Coronary artery (tissue), 2 donors: ENCODE results near the gene UBAC1.
"Not testable (repeated sequence)": the region's sequence is repeated elsewhere in the genome, so short reads cannot be mapped to it uniquely, and the experiment has no call there.

ENCODE experiments used
- DNase-seq: peaks from one replicate; pipeline ENCODE4 v3.0.0-alpha.2; 2017; ENCODE audit warnings: low spot score
- H3K27ac ChIP-seq, 2 donors: fragments of 200-600 bp; sonication (generic); one replicate each; pipeline ENCODE4 v1.5.1; 2016 to 2019
- H3K4me3 ChIP-seq: fragments of 200-600 bp; sonication (generic); 2 replicates; pipeline ENCODE4 v1.5.1; 2016; ENCODE audit warnings: mild to moderate bottlenecking, moderate library complexity
- TF ChIP-seq, protein P1 (sequence below): fragments of 200-600 bp; sonication (generic); IDR thresholded peaks from one replicate; pipeline ENCODE4 v1.5.1; 2019; ENCODE audit warnings: antibody characterized with exemption

Gene UBAC1

GRCh38 chr9:135950135-135950682, 11.0 kb downstream of the UBAC1 start:
- TF ChIP-seq, protein P1, sequence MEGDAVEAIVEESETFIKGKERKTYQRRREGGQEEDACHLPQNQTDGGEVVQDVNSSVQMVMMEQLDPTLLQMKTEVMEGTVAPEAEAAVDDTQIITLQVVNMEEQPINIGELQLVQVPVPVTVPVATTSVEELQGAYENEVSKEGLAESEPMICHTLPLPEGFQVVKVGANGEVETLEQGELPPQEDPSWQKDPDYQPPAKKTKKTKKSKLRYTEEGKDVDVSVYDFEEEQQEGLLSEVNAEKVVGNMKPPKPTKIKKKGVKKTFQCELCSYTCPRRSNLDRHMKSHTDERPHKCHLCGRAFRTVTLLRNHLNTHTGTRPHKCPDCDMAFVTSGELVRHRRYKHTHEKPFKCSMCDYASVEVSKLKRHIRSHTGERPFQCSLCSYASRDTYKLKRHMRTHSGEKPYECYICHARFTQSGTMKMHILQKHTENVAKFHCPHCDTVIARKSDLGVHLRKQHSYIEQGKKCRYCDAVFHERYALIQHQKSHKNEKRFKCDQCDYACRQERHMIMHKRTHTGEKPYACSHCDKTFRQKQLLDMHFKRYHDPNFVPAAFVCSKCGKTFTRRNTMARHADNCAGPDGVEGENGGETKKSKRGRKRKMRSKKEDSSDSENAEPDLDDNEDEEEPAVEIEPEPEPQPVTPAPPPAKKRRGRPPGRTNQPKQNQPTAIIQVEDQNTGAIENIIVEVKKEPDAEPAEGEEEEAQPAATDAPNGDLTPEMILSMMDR = no peak
- Histone ChIP-seq H3K4me3 (no peak overlapping the region), H3K27ac (no peak overlapping the region)
- DNase-seq = no peak

DNA sequence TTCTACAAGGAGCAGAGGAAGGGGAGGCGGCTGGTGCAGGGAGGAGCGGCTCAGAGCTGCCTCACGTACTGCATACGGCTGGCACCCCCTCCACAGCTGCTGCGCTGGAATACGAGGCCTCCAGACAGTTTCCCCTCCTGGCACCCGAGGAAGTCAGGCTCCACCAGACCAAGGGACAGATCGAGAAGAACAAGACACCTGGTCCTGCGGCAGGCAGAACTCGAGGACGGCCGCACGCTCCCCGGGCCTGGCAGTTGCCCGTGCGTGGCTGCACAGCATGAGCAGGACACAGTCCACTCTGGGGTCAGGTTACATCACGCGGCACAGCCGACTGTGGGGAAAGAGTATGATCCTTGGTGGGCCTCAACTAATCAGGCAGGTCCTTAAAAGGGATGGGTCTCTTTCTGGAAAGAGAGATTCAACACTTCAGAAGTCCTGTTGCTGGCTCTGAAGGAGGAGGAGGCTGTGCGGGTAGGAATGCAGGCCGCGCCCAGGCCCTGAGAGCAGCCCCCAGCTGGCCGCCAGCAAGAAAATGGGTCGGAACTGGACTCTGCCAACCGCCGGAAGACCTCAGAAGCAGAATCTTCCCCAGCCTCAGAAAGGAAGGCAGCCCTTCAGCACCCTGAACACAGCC, 11.6 kb downstream of the UBAC1 start:
- no peak for DNase-seq
- TF ChIP-seq, protein P1 = no peak
- no peak overlapping the region for H3K4me3 ChIP-seq
- H3K27ac ChIP-seq = no peak overlapping the region

GRCh38 chr9:135948968-135949367, 12.2 kb downstream of the UBAC1 start:
- Histone ChIP-seq H3K27ac (no peak overlapping the region), H3K4me3 (no peak overlapping the region)
- TF ChIP-seq, protein P1 = no peak
- DNase-seq = no peak

- H3K27ac ChIP-seq = no peak overlapping the region
- TF ChIP-seq, protein P1 = no peak
- no peak overlapping the region for H3K4me3 ChIP-seq
- no peak for DNase-seq
These were observed 12.7 kb downstream of the UBAC1 start for GRCh38 chr9:135948446-135948845.

DNA sequence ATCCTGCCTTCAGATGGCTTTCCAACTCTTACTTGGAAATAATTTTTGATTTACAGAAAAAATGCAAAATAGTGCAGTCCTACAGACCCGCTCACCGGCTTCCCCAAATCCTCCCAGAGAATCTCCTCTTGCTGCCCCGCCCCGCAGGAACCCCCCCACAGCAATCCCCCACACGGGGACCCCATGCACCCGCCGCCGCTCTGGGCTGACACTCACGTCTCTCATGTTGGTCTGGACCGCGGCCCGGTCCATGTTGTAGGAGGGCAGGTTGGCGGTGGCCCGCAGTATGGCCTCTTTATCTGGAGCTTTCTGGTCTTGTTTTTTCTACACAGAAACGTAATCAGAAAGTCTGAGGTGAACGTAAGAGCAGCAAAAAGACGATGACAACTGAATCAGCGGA, 13.6 kb downstream of the UBAC1 start:
- TF ChIP-seq, protein P1 = no peak
- Histone ChIP-seq H3K4me3 (no peak overlapping the region), H3K27ac (no peak overlapping the region)
- no peak for DNase-seq

- not testable (repeated sequence) for H3K4me3 ChIP-seq, H3K27ac ChIP-seq, DNase-seq
These were observed 14.1 kb downstream of the UBAC1 start for GRCh38 chr9:135947105-135947504.

- DNase-seq = no peak
- TF ChIP-seq, protein P1 = no peak
- Histone ChIP-seq H3K27ac (no peak overlapping the region), H3K4me3 (no peak overlapping the region)
These were observed 14.7 kb downstream of the UBAC1 start for GRCh38 chr9:135946392-135946994.
